ENCODE measurements around the gene MAGI1. TPM values are rescaled to one million over a fixed set of nuclear protein-coding genes. Genes with fewer than 3 reads are reported as not detected.
"Not testable (repeated sequence)": the region's sequence is repeated elsewhere in the genome, so short reads cannot be mapped to it uniquely, and the experiment has no call there.

Gene MAGI1
- total RNA-seq, 1 experiment from 2014 or later, result 58.2 TPM

- TF ChIP-seq TP53 (CRISPR knock-in tag; IDR thresholded peaks at IDR 0.05), result no peak
- TF ChIP-seq ATF1 (CRISPR knock-in tag; IDR thresholded peaks at IDR 0.05), result no peak
Measured at GRCh38 chr3:65521032-65521431, 517.7 kb downstream of the MAGI1 start (continued).

GRCh38 chr3:65516998-65517397 lies 521.7 kb downstream of the MAGI1 start:
- DNase-seq (ENCODE audit: low spot score) (no peak), ATAC-seq (no peak)
- Mint-ChIP-seq H3K4me3 (no peak overlapping the region), H3K27me3 (ENCODE audit: low read depth) (no peaks in the 10 kb centered on the region), H3K27ac (no peak overlapping the region), H3K4me1 (peaks cover 28% of the 10 kb centered on the region), H3K36me3 (peaks cover 14% of the 10 kb centered on the region), H3K9me3 (peaks cover 8% of the 10 kb centered on the region)
- ChIA-PET CTCF (interaction anchor here (0.6 kb wide), 1 partner anchor 43 kb away, joined by 5 read pairs; no protein-coding TSS in a partner anchor), POLR2A (no interaction called here)
- no peak for TF ChIP-seq E2F4 (CRISPR knock-in tag; IDR thresholded peaks at IDR 0.05; ENCODE audit: borderline replicate concordance, low read depth)
- no peak for TF ChIP-seq MYBL2 (CRISPR knock-in tag; IDR thresholded peaks at IDR 0.05)
- 0 out of 2 replicates have a peak, but pooled peaks have one; percentile 12 for TF ChIP-seq GTF2I (CRISPR knock-in tag; conservative IDR thresholded peaks at IDR 0.05)
- no peak for TF ChIP-seq GRHL2 (CRISPR knock-in tag; IDR thresholded peaks at IDR 0.05; ENCODE audit: insufficient replicate concordance, severe bottlenecking)
- no peak for TF ChIP-seq AR (CRISPR knock-in tag; IDR thresholded peaks at IDR 0.05)
- TF ChIP-seq ATF3 (CRISPR knock-in tag; conservative IDR thresholded peaks at IDR 0.05), result no peak

GRCh38 chr3:65514317-65514716 lies 524.4 kb downstream of the MAGI1 start:
- H3K9me3 Mint-ChIP-seq; ATAC-seq; CTCF ChIA-PET; H3K27ac Mint-ChIP-seq; DNase-seq (ENCODE audit: low spot score); H3K4me3 Mint-ChIP-seq; H3K27me3 Mint-ChIP-seq (ENCODE audit: low read depth); POLR2A ChIA-PET: not testable (repeated sequence)
- Mint-ChIP-seq H3K4me1 (peaks cover 14% of the 10 kb centered on the region), H3K36me3 (peaks cover 17% of the 10 kb centered on the region)

- CTCF ChIA-PET, result interaction anchor here (0.6 to 1.0 kb wide), 2 partner anchors 61 to 484 kb away, joined by 4 to 6 read pairs; no protein-coding TSS in a partner anchor
- POLR2A ChIA-PET, result not testable (repeated sequence)
Measured at GRCh38 chr3:65509423-65509794, 529.3 kb downstream of the MAGI1 start.

More at GRCh38 chr3:65509423-65509794, 529.3 kb downstream of the MAGI1 start:
- TF ChIP-seq FOXK1 (CRISPR knock-in tag; IDR thresholded peaks at IDR 0.05), result 0 out of 2 replicates have a peak, but pooled peaks have one; percentile 38
- 0 out of 2 replicates have a peak, but pooled peaks have one; percentile 45 for TF ChIP-seq E2F5 (CRISPR knock-in tag; IDR thresholded peaks at IDR 0.05)
- TF ChIP-seq ZNF281 (CRISPR knock-in tag; IDR thresholded peaks at IDR 0.05), result 0 out of 2 replicates have a peak, but pooled peaks have one; percentile 55
- TF ChIP-seq HMGXB4 (CRISPR knock-in tag; IDR thresholded peaks at IDR 0.05), result 0 out of 2 replicates have a peak, but pooled peaks have one; percentile 46
- H3K36me3 Mint-ChIP-seq; H3K9me3 Mint-ChIP-seq; ATAC-seq; H3K27me3 Mint-ChIP-seq (ENCODE audit: low read depth): not testable (repeated sequence)
- H3K4me3 Mint-ChIP-seq, result peak overlapping the region; percentile 88
- H3K27ac Mint-ChIP-seq, result peak overlapping the region; percentile 96
- peaks cover 19% of the 10 kb centered on the region for H3K4me1 Mint-ChIP-seq
- peak; percentile 17 for DNase-seq (ENCODE audit: low spot score)

All from WTC11 (cell line).